ENCODE measurements around the gene CLEC4C.

DNA sequence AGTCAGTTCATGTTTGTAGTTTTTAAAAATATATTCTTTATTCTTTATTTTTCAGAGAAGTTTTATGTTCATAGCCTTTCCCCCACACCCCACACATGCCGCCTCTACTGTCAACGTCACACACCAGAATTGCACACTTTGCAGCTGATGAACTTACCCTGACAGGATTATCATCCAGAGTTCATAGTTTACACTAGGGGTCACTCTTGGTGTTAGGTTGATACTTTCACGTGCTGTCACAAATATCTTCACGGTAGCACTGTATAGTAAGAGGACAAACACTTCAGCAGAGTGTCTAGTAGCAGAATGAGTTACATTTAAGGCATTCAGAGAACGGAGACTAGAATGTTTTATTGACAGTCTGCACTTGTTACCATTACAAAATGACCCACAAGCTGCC lies 30.8 kb downstream of the CLEC4C start:
- TF ChIP-seq, protein P1, sequence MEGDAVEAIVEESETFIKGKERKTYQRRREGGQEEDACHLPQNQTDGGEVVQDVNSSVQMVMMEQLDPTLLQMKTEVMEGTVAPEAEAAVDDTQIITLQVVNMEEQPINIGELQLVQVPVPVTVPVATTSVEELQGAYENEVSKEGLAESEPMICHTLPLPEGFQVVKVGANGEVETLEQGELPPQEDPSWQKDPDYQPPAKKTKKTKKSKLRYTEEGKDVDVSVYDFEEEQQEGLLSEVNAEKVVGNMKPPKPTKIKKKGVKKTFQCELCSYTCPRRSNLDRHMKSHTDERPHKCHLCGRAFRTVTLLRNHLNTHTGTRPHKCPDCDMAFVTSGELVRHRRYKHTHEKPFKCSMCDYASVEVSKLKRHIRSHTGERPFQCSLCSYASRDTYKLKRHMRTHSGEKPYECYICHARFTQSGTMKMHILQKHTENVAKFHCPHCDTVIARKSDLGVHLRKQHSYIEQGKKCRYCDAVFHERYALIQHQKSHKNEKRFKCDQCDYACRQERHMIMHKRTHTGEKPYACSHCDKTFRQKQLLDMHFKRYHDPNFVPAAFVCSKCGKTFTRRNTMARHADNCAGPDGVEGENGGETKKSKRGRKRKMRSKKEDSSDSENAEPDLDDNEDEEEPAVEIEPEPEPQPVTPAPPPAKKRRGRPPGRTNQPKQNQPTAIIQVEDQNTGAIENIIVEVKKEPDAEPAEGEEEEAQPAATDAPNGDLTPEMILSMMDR (IDR thresholded peaks at IDR 0.05) = no peak
- TF ChIP-seq POLR2A (IDR thresholded peaks at IDR 0.05) (no peak), POLR2AphosphoS5 (IDR thresholded peaks at IDR 0.05) (no peak)

Measured in prostate gland (tissue), 2 donors.